Left colon (tissue), 2 donors: Measurements from ENCODE around the gene SMC1B. TPM values are rescaled to one million over a fixed set of nuclear protein-coding genes. Genes with fewer than 3 reads are reported as not detected.

Source experiments
- ATAC-seq: fragments of 200-7000 bp; cut with Tn5 transposase; one replicate; pipeline ENCODE4 v1.9.1; 2020; ENCODE audit warnings: mild to moderate bottlenecking, moderate library complexity
- DNase-seq, 2 donors: peaks; one replicate each; pipeline ENCODE4 v3.0.0-alpha.2; 2020
- intact Hi-C, 2 donors: fragments of 100-400 bp; cut with DNase I in 1 of 2; cut with micrococcal nuclease in 1 of 2; formaldehyde crosslinking; loops; one replicate each; pipeline versions ENCODE4 v1.11.2 to v1.14.0; 2022; cut with DNase I, micrococcal nuclease
- total RNA-seq, 2 donors: library from RNA; stranded (reverse); fragmentation: NEBNext Ultra II Directional; extraction: Animal tissue kit (Norgen Biotek cat#: 25700); gene quantifications; one replicate each; pipeline ENCODE4 v1.2.1, GENCODE V29; 2021
- donor health status: DM: no; HTN: no; CAD: no.
- donor health status: DM: yes; HTN: yes; CAD: no.

Gene SMC1B
- total RNA-seq, 2 donors from 2014 or later = not detected

DNA sequence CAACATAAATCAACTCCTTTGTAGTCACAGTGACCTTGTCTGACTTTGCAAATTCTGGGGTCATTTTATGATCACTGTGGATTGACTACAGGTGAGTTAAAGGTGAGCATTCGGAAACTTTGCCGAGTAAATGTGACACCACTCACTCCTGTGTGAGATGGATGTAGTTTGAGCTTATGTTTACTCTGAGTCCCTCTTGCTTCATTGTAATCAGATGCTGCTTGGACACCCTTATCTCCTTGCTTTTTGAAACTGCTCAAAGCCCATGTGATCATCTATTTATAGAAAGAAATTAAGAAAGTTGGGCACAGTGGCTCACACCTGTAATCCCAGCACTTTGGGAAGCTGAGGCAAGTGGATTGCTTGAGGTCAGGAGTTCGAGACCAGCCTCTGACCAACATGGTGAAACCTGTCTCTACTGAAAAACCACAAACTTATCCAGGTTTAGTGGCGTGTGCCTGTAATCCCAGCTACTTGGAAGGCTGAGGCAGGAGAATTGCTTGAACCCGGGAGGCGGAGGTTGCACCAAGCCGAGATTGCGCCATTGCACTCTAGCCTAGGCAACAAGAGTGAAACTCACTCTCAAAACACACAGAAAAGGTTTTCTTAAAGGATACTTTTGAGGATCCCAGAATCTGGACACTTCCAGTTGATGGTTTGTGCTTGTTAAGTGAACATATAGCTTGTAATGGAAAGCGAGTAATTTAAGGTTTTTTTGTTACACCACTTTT lies 96.4 kb downstream of the SMC1B start:
- intact Hi-C loops = no loop called here
- DNase-seq (no peak), ATAC-seq (no peak)

DNA sequence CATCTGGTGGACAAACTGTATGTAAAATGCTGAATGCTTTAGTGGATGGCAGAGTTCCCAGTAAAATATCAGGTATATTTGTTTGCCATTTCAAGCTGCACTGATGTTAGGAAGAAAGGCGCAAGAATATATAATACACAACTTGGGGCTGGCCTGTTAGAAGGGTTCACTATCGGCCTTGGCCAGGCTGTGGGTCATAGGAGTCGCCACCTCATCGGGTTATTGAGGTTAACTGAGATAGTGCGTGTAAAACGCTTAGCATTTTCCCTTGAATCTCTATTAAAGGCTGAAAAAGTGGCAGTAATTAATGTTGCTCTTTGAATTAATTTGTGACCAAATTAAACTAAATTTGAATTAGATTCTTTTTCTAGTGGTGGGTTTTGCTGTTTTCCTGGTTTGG lies 98.6 kb downstream of the SMC1B start:
- intact Hi-C loops = no loop called here
- ATAC-seq (no peak), DNase-seq (no peak)

DNA sequence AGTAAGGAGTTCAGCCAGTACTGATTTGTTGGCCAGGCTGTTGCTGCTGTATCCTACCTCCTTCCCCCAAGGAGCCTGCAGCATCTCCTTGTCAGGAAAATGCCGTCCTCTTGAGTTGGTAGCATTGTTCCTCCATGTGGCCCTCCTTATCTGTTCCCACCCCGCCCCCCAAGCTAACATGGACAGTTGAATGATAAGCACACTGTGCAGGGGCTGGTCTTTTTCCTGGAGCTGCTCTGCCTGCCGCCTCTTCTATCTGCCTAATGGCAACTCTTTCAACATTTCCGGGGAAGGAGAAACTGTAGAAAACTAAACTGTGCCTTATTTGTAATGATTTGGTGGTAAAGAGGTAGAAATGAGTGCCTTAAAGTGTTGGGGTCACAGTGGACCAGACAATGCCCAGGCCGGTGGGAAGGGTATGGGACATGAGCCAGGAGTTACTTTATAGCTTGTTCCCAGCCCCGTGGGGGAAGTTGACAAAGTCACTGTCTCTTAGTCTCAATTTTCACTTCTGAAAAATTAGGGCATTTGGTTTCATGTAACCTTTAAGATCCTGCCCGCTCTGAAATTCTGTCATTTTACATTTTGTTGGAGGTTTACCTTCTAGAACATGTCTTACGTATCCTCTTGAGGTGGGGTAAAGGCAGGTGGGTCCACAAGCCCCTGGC lies 99.2 kb downstream of the SMC1B start:
- intact Hi-C loops = no loop called here
- DNase-seq (no peak), ATAC-seq (no peak)

DNA sequence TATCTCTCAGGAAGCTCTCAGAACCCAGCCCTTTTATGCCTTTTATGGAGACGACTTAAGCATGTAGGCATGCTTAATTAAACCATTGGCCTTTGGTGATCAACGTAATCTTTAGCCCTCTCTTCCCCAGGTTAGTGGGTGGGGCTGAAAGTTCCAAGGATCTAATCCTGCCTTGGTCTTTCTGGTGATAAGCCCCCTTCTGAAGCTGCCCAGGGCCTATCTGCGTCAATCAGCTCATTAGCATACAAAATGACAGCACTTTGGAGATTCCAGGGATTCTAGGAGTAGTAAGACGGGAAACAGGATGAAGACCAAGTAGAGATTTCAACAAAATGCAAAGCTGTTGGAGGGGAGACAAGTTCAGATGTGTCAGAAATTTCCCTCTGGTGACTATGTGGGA lies 100.5 kb downstream of the SMC1B start:
- ATAC-seq (no peak), DNase-seq (no peak)
- intact Hi-C loops = no loop called here

DNA sequence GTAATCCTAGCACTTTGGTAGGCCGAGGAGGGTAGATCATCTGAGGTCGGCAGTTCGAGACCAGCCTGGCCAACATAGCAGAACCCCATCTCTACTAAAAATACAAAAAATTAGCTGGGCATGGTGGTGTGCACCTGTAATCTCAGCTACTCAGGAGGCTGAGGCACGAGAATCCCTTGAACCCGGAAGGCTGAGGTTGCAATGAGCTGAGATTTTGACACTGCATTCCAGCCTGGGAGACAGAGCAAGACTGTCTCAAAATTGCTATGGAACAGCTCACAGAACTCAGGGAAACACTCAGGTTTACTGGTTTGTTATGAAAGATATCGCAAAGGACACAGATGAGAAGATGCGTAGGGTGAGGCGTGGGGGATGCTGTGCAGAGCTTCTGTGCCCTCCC lies 101.0 kb downstream of the SMC1B start:
- ATAC-seq (no peak), DNase-seq (no peak)
- intact Hi-C loops = no loop called here

DNA sequence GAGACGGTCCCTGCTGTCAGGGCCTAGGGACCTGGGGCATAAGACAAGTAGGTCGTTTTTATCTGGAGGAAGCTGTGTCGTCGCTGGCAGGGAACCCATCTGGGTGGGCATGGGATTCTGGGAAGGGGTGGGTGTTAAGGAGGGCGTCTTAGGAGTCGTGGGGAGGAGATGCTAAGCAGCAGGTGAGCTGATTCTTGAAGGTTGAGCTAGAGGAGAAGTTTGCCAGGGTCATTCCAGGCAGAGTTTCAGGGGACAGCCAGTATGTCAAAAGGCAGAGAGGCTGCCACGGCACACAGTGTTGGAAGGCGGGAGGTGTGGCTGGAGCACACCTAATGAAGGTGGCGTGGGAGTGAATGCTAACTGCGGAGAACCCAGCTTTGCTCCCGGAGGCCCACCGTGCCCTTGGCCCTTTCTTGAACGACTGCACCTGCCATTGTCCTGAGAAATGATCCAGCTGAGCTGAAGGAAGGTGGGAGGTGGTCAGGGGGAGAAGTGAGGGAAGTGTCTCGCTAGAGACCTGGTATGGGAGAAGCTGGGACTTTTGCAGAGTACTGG lies 102.3 kb downstream of the SMC1B start:
- DNase-seq (no peak), ATAC-seq (no peak)
- intact Hi-C loops = no loop called here

DNA sequence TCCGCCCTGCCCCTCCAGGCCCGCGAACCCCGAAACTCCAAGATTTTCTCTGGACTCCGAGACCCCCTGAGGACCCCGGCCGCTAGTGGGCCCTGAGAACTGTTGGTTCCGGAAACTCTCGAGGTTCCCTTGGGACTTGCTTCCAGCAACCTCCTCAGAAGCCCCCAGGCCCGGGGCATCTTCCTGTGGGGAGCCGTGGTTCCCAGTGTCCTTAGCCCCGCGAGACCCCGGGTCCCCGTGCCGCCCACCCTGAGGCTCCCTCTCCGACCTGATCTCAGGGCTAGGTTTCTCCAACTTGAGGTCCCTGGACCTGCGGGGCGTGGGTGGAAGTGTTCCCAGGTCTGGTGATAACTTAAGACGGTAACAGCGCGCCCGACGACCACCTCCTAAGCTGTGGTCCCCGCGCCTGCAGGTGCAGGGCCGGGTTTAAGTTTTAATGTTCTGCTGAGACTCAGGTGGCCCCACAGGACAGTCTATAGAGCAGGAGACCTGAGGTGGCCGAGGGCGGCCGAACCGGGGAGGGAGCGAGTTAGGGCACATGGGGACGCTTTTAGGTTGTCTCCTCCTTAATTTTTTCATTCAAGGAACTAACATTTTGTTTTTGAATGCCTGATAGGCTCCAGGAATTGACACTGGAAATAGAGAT lies 102.9 kb downstream of the SMC1B start:
- intact Hi-C loops = no loop called here
- DNase-seq = peak in 1 of 2 donors; percentile 51
- no peak for ATAC-seq

DNA sequence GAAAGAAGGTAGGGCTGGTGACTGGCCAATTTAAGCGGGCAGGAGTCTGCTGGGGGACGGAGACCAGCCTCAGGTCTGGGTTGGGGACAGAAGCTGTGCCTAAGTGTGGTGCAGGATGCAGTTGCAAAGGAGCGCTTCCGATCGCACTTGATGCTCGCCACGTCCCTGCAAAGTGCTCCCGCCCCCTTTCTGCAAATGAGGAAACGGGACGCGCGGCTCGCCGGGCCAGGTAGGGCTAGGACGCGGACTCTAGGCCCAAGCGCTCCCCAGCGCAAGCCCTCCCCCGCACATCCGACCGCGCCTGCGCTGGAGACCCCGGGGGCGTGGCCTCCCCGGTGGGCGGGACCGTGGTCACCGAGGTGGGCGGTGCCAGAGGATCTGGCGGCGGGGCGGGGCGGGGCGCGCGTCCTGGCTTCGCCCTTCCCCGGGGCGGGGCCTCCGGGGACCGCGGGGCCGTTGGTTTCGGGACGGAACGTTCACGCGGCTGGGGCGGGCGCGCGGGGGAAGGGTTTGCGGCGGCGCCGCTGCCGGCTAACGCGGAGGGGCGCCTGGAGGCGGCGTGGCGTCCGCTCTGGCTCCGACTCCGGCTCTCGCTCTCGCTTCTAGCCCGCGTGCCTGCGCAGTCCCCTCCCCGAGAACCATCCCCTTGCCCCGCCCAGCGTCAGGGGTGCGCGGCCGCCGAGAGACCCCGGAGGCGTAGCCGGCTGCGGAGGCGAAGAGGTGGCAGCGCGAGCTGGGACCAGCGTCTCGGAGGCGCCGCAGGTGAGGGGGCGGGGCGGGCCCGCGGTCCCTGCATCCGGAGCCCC lies 103.8 kb downstream of the SMC1B start, which contains the start of gene FAM118A:
TSS of gene FAM118A (plus strand) at position 513 of the 806 bp plus-strand sequence. CDS start 12,446 bp downstream, outside the sequence.
- DNase-seq (peak; percentile 94 to 95), ATAC-seq (peak; percentile 82)
- intact Hi-C loops = no loop called here

DNA sequence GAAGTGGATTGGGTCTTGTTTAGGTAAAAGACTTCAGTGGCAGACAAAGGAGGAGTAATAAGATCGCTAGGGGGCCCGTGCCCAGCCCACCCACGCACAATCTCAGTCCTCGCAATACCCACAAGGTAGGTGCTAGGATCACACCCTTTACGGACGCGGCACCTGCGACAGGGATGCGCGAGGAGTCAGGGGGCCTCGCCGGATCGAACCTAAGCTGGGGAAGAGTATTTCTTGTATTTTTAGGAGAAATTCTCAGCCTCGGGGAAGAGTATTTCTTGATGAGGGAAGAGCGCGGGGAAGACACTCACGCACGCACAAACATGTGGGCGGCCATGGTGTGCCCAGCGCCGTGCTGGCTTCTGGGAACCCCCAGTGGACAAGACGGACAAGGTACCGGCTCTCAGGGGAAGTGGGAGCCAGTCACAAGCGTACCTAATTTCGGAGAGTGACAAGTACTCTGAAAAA lies 104.4 kb downstream of the SMC1B start:
- DNase-seq (peak in 1 of 2 donors; percentile 54), ATAC-seq (peak; percentile 0)

DNA sequence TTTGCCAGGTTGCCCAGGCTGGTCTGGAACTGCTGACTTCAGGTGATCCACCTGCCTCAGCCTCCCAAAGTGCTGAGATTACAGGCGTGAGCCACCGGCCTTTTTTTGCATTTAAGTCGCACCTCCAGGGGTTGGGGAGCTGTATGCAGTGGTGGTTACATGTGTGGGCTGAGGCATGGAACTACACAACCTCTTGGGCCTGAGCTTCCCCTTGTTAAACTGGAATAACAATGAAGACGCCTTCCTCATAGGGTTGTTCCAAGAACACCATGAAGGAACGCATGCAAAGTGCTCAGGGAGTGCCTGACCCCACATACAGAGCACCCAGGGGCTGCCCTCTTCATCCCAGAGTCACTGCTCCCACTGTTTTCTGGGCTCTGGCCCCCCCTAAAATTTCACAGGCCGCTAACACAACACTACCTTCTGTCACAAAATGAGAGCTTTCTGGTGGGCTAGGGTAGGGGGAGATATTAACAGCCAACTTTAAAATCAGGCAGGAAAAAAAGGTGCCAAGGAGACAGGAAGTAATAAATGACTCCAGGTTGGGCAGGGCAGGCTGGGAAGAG lies 104.9 kb downstream of the SMC1B start:
- ATAC-seq (peak; percentile 46), DNase-seq (no peak)
- intact Hi-C loops = no loop called here

More for the DNA sequence above, 104.4 kb downstream of the SMC1B start:
- intact Hi-C loops = no loop called here

DNA sequence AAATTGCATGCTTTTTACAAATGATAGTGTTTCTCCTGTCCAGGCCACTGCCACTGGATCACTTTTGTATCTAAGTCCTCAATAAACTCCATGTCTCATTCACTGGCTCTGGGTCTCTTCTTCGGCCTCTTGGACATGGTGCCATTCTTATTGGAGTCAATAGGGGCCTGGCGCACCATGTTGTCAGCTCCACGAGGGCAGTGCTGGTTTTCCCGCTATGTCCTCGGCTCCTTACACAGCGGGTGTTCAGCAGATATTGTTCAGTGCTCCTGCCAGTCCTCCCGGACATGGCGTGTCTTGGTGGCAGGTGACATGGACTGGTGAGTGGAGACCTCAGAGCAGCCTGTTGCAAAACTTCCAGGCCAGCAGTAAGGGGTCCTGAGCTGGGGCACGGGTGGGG lies 107.3 kb downstream of the SMC1B start:
- intact Hi-C loops = no loop called here
- DNase-seq (no peak), ATAC-seq (no peak)

DNA sequence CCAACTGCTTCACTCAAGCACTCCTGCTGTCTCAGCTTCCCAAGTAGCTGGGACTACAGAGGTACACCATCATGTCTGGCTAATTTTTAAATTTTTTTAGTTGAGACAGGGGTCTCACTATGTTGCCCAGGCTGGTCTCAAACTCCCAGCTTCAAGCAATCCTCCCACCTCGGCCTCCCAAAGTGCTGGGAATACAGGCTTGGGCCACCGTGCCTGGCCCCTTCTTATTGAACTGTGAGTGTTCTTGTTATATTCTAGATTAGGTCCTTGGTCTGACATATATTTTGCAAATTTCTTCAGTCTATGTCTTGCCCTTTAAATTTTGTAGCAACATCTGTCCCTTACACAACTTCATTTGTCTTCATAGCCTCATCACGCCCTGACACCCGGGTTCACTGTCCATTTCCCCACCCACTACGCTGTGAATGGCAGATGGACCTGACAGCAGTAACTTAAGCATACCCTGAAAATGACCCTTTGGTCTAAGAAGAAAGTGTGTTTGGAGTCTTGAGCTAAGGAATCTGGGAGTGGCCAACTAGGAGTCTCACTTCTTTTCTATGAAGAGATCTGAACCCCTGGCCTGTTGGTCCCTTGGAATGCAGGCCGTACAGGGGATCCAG lies 107.8 kb downstream of the SMC1B start:
- ATAC-seq = peak; percentile 37
- intact Hi-C loops = no loop called here
- DNase-seq = peak in 1 of 2 donors; percentile 68

DNA sequence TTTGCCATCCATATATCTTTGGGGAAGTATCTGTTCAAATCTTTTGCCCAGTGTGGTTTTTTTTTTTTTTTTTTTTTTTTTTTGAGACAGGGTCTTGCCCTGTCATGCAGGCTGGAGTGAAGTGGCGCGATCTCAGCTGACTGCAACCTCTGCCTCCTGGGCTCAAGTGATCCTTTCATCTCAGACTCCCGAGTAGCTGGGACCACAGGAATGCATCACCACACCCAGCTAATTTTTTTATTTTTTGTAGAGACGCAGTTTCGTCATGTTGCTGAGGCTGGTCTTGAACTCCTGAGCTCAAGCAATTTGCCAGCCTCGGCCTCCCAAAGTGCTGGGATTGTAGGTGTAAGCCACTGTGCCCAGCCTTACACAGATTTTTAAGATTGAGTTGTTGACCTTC lies 108.4 kb downstream of the SMC1B start:
- no peak for ATAC-seq
- intact Hi-C loops = no loop called here
- DNase-seq = no peak

DNA sequence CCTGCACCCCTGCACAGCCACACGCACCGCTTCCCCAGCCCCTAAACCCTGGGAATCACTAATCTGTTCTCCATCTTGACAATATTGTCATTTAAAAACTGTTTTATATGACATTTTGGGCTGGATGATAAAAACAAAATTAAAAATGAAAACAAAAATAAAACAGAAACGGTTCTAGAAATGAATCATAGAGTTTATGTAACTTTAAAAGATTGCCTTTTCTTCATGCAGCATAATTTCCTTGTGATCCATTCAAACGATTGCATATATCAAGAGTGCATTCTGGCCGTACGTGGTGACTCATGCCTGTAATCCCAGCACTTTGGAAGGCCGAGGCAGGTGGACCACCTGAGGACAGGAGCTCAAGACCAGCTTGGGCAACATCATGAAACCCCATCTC lies 110.2 kb downstream of the SMC1B start:
- peak; percentile 25 for ATAC-seq
- intact Hi-C loops = no loop called here
- no peak for DNase-seq

DNA sequence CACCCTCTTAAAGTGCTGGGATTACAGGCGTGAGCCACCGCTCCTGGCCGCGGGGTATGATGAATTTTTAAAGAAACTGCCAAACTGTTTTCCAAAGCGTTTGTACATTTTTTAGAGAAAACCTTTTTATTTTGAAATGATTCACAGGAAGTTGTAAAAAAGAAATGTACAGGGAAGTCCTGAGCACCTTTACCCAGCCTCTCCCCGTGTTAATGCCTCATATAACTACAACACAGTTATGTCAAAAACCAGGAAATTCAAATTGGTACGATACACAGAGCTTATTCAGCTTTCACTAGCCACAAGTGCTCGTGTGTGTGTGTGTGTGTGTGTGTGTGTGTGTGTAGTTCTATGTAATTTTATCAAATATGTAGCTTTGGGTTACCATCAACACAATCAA lies 110.6 kb downstream of the SMC1B start:
- ATAC-seq = peak; percentile 78
- intact Hi-C loops = no loop called here
- no peak for DNase-seq

DNA sequence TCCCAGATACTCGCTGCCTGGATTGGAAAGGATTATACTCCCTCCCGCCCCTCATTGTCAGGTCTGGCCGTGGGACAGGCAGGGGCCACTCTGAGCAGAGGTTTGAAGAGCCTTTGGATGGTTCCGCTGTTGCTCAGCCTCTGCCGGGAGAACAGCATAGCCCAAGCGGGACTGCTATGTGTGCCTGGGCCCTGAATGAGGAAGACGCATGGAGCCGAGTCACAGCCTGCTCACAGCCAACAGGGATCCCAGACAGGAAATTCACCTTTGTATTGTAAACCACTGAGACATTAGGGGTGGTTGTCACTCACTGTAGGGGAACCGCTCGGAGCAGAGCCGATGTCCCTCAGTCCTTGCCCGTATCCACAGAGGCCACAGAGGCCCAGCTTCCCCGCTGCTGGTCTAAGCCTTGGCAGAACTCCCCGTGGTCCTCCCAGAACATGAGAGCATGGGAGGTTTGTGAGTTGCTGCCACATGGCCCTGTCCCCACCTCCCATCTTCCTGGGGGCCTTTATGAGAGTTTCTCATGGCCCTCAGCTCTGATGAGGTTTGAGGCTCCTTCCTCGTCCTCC lies 114.4 kb downstream of the SMC1B start:
- intact Hi-C loops = no loop called here
- DNase-seq = no peak
- no peak for ATAC-seq

DNA sequence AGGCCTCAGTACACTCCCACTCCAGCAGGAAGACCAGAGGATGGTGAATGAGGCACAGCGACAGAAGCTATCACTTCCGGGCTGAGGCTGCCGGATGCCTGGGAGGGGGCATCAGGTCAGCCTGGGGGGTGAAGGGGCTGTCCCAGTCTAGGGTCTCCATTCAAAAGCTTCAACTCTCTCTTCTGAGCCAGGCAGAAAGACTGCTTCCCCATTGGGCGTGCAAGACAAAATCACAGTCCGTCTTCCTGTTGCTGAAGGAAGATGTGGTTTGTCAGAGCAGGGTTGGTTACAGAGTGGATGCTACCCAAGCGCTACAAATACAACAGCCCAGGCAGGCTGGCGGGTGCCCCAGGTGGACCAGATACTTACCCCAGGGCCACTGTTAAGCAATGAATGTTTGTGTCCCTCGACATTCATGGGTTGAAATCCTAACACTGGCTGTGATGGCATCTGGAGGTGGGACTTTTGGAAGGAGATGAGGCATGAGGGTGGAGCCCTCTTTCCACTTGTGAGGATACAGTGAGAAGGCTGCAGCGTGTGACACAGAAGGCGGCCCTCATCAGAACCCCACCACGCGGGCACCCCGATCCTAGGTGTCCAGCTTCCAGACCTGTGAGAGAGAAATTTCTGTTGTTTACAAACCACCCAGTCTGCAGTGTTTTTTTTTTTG lies 116.6 kb downstream of the SMC1B start:
- DNase-seq (no peak), ATAC-seq (no peak)
- intact Hi-C loops = no loop called here
